Gastrocnemius medialis (tissue), 4 donors: ENCODE results near the gene ACE2. TPM values are rescaled to one million over a fixed set of nuclear protein-coding genes. Genes with fewer than 3 reads are reported as not detected.

Experiments
- ATAC-seq, 2 donors: fragments of 150-250 bp; one replicate each; pipeline ENCODE4 v1.9.1; 2016
- DNase-seq, 2 donors: peaks; one replicate each; pipeline ENCODE4 v3.0.0-alpha.2; 2019
- H3K27ac ChIP-seq, 4 donors: fragments of 200-600 bp; sonication (generic); 1 replicate in 1 of 4; 2 replicates in 3 of 4; pipeline ENCODE4 v1.5.1; 2016 to 2018; ENCODE audit warnings: mild to moderate bottlenecking in 2 of 4, moderate library complexity in 1 of 4
- H3K27me3 ChIP-seq, 3 donors: fragments of 200-600 bp; sonication (generic) in 2 of 3; 1 replicate in 1 of 3; 2 replicates in 2 of 3; pipeline versions ENCODE4 v1.5.1 to v1.6.0; 2016 to 2019; ENCODE audit warnings: mild to moderate bottlenecking in 1 of 3, moderate library complexity in 1 of 3
- H3K36me3 ChIP-seq, 2 donors: fragments of 200-600 bp; sonication (generic) in 1 of 2; one replicate each; pipeline ENCODE4 v1.5.1; 2017 to 2018
- H3K4me1 ChIP-seq, 2 donors: fragments of 200-600 bp; sonication (generic) in 1 of 2; one replicate each; pipeline ENCODE4 v1.5.1; 2016 to 2017; ENCODE audit warnings: mild to moderate bottlenecking in 2 of 2
- H3K4me3 ChIP-seq, 4 donors: fragments of 200-600 bp; sonication (generic) in 3 of 4; 1 replicate in 1 of 4; 2 replicates in 3 of 4; pipeline ENCODE4 v1.5.1; 2016 to 2019; ENCODE audit warnings: mild to moderate bottlenecking in 2 of 4
- H3K9me3 ChIP-seq, 3 donors: fragments of 200-600 bp; sonication (generic) in 2 of 3; 1 replicate in 1 of 3; 2 replicates in 2 of 3; pipeline ENCODE4 v1.5.1; 2016 to 2019
- CTCF ChIP-seq, 5 experiments: fragments of 450-650 bp in 3 of 5; fragments of 200-600 bp in 2 of 5; sonication (generic) in 2 of 5; IDR thresholded peaks in 4 of 5; conservative IDR thresholded peaks in 1 of 5; 1 replicate in 4 of 5; 2 replicates in 1 of 5; pipeline ENCODE4 v1.5.1; 2016 to 2019; ENCODE audit warnings: antibody characterized with exemption in 5 of 5, mild to moderate bottlenecking in 3 of 5, moderate library complexity in 3 of 5
- POLR2A ChIP-seq, 2 donors: fragments of 450-650 bp; IDR thresholded peaks; one replicate each; pipeline ENCODE4 v1.6.1; 2017; ENCODE audit warnings: antibody characterized with exemption in 2 of 2, mild to moderate bottlenecking in 2 of 2, moderate library complexity in 2 of 2
- in situ Hi-C, 4 donors: fragments of 200-750 bp; cut with MboI; loops; one replicate each; pipeline versions ENCODE4 v1.15.0 to v1.8.0; 2017; ENCODE audit warnings: low sequenced_read_pairs in 4 of 4
- intact Hi-C: fragments of 100-400 bp; cut with DNase I; formaldehyde crosslinking; loops from one replicate; pipeline ENCODE4 v1.15.1; 2023; ENCODE audit warnings: low total_unique reads
- total RNA-seq, 4 donors: library from RNA; depleted of rRNA; stranded (reverse); fragments of >200 nt; gene quantifications; one replicate each; pipeline versions ENCODE4 v1.1.0 to v1.2.3, GENCODE V29; 2016

The ACE2 gene
- total RNA-seq, 4 donors from 2014 or later: 1.0 to 6.6 (median 2.6) TPM

GRCh38 chrX:15599461-15599860 is 1.3 kb downstream of the ACE2 start:
- in situ Hi-C loops: no loop called here
- no peak for TF ChIP-seq POLR2A (IDR thresholded peaks at IDR 0.05)
- TF ChIP-seq CTCF (IDR thresholded peaks at IDR 0.05 in 4 of 5, conservative IDR thresholded peaks at IDR 0.05 in 1 of 5): no peak
- Histone ChIP-seq H3K4me1 (no peaks in the 10 kb centered on the region), H3K27me3 (peaks cover 0 to 5% (median 0%) of the 10 kb centered on the region in 3 donors), H3K27ac (no peak overlapping the region), H3K4me3 (no peak overlapping the region), H3K36me3 (no peaks in the 10 kb centered on the region), H3K9me3 (no peaks in the 10 kb centered on the region)
- no peak for DNase-seq
- intact Hi-C loops: no loop called here
- ATAC-seq: no peak

- ATAC-seq: no peak
- intact Hi-C loops (no loop called here), in situ Hi-C loops (no loop called here)
- H3K36me3 ChIP-seq: no peaks in the 10 kb centered on the region
- H3K27ac ChIP-seq: no peak overlapping the region
- DNase-seq: no peak
- H3K4me1 ChIP-seq: no peaks in the 10 kb centered on the region
- H3K27me3 ChIP-seq: peaks cover 0 to 3% (median 0%) of the 10 kb centered on the region in 3 donors
- no peaks in the 10 kb centered on the region for H3K9me3 ChIP-seq
- TF ChIP-seq CTCF (IDR thresholded peaks at IDR 0.05 in 4 of 5, conservative IDR thresholded peaks at IDR 0.05 in 1 of 5) (no peak), POLR2A (IDR thresholded peaks at IDR 0.05) (no peak)
- no peak overlapping the region for H3K4me3 ChIP-seq
Measured at GRCh38 chrX:15598026-15598425, 2.7 kb downstream of the ACE2 start.

GRCh38 chrX:15594371-15594770 is 6.4 kb downstream of the ACE2 start:
- Histone ChIP-seq H3K36me3 (no peaks in the 10 kb centered on the region), H3K27ac (no peak overlapping the region), H3K9me3 (no peaks in the 10 kb centered on the region), H3K4me1 (no peaks in the 10 kb centered on the region), H3K4me3 (no peak overlapping the region), H3K27me3 (no peaks in the 10 kb centered on the region)
- DNase-seq (no peak), ATAC-seq (no peak)
- intact Hi-C loops (no loop called here), in situ Hi-C loops (no loop called here)
- TF ChIP-seq CTCF (IDR thresholded peaks at IDR 0.05 in 4 of 5, conservative IDR thresholded peaks at IDR 0.05 in 1 of 5) (peak in 1 of 5 experiments; percentile 11), POLR2A (IDR thresholded peaks at IDR 0.05) (no peak)

- ATAC-seq: no peak
- H3K9me3 ChIP-seq: no peaks in the 10 kb centered on the region
- intact Hi-C loops: no loop called here
- H3K27ac ChIP-seq: no peak overlapping the region
- H3K36me3 ChIP-seq: no peaks in the 10 kb centered on the region
- in situ Hi-C loops: no loop called here
- H3K4me1 ChIP-seq: no peaks in the 10 kb centered on the region
- no peak overlapping the region for H3K4me3 ChIP-seq
- no peak for DNase-seq
- TF ChIP-seq POLR2A (IDR thresholded peaks at IDR 0.05) (no peak), CTCF (IDR thresholded peaks at IDR 0.05 in 4 of 5, conservative IDR thresholded peaks at IDR 0.05 in 1 of 5) (no peak)
- peaks cover 0 to 3% (median 0%) of the 10 kb centered on the region in 3 donors for H3K27me3 ChIP-seq
Measured at GRCh38 chrX:15579778-15580747, 20.7 kb downstream of the ACE2 start.
